HG02759 (cell line): Measurements from ENCODE around the gene GSC2.

Experiments used
- ATAC-seq: cut with Tn5 transposase; IDR thresholded peaks from one replicate; pipeline ENCODE4 v1.9.1; 2021; ENCODE audit warnings: mild to moderate bottlenecking, moderate library complexity; ENCODE audit not compliant: unreplicated experiment

Gene GSC2

GRCh38 chr22:19103880-19104821 is 45.9 kb downstream of the GSC2 start:
- ATAC-seq = no peak

GRCh38 chr22:19098157-19098556 is 51.9 kb downstream of the GSC2 start:
- no peak for ATAC-seq

- ATAC-seq = no peak
These were observed 52.6 kb downstream of the GSC2 start for GRCh38 chr22:19097518-19097917.
